Measurements from ENCODE around the gene DNAH2. TPM values are rescaled to one million over a fixed set of nuclear protein-coding genes. Genes with fewer than 3 reads are reported as not detected.

The DNAH2 gene
- total RNA-seq, 1 donor from 2014 or later: 0.04 TPM

GRCh38 chr17:7732981-7733539 lies 15.5 kb downstream of the DNAH2 start:
- Histone ChIP-seq H3K36me3 (ENCODE audit: control insufficient read depth, insufficient read depth, low read length) (no peaks in the 10 kb centered on the region), H3K4me3 (ENCODE audit: low read depth, low read length) (no peak overlapping the region), H3K27me3 (ENCODE audit: control insufficient read depth, insufficient read depth, low read length) (peaks cover 9% of the 10 kb centered on the region)
- no peak for DNase-seq (ENCODE audit: low read depth)
- TF ChIP-seq CTCF (IDR thresholded peaks at IDR 0.05; ENCODE audit: insufficient read depth, low read length, poor library complexity, severe bottlenecking): no peak

GRCh38 chr17:7737601-7738000 lies 20.1 kb downstream of the DNAH2 start:
- Histone ChIP-seq H3K4me3 (ENCODE audit: low read depth, low read length) (no peak overlapping the region), H3K27me3 (ENCODE audit: control insufficient read depth, insufficient read depth, low read length) (peaks cover 22% of the 10 kb centered on the region), H3K36me3 (ENCODE audit: control insufficient read depth, insufficient read depth, low read length) (no peaks in the 10 kb centered on the region)
- no peak for TF ChIP-seq CTCF (IDR thresholded peaks at IDR 0.05; ENCODE audit: insufficient read depth, low read length, poor library complexity, severe bottlenecking)
- DNase-seq (ENCODE audit: low read depth): no peak

GRCh38 chr17:7739746-7740145 lies 22.2 kb downstream of the DNAH2 start:
- TF ChIP-seq CTCF (IDR thresholded peaks at IDR 0.05; ENCODE audit: insufficient read depth, low read length, poor library complexity, severe bottlenecking): no peak
- Histone ChIP-seq H3K4me3 (ENCODE audit: low read depth, low read length) (no peak overlapping the region), H3K27me3 (ENCODE audit: control insufficient read depth, insufficient read depth, low read length) (peaks cover 22% of the 10 kb centered on the region), H3K36me3 (ENCODE audit: control insufficient read depth, insufficient read depth, low read length) (no peaks in the 10 kb centered on the region)
- no peak for DNase-seq (ENCODE audit: low read depth)

GRCh38 chr17:7740481-7741001 lies 23.0 kb downstream of the DNAH2 start:
- no peak for TF ChIP-seq CTCF (IDR thresholded peaks at IDR 0.05; ENCODE audit: insufficient read depth, low read length, poor library complexity, severe bottlenecking)
- no peak overlapping the region for H3K4me3 ChIP-seq (ENCODE audit: low read depth, low read length)
- H3K27me3 ChIP-seq (ENCODE audit: control insufficient read depth, insufficient read depth, low read length): peaks cover 22% of the 10 kb centered on the region
- DNase-seq (ENCODE audit: low read depth): no peak
- H3K36me3 ChIP-seq (ENCODE audit: control insufficient read depth, insufficient read depth, low read length): no peaks in the 10 kb centered on the region

- no peak for DNase-seq (ENCODE audit: low read depth)
- H3K36me3 ChIP-seq (ENCODE audit: control insufficient read depth, insufficient read depth, low read length): no peaks in the 10 kb centered on the region
- no peak for TF ChIP-seq CTCF (IDR thresholded peaks at IDR 0.05; ENCODE audit: insufficient read depth, low read length, poor library complexity, severe bottlenecking)
- H3K27me3 ChIP-seq (ENCODE audit: control insufficient read depth, insufficient read depth, low read length): peaks cover 16% of the 10 kb centered on the region
- no peak overlapping the region for H3K4me3 ChIP-seq (ENCODE audit: low read depth, low read length)
These were observed 25.2 kb downstream of the DNAH2 start for GRCh38 chr17:7742729-7743128.

- H3K4me3 ChIP-seq (ENCODE audit: low read depth, low read length): no peak overlapping the region
- TF ChIP-seq CTCF (IDR thresholded peaks at IDR 0.05; ENCODE audit: insufficient read depth, low read length, poor library complexity, severe bottlenecking): no peak
These were observed 26.9 kb downstream of the DNAH2 start for GRCh38 chr17:7744416-7744815.

More at GRCh38 chr17:7744416-7744815, 26.9 kb downstream of the DNAH2 start:
- DNase-seq (ENCODE audit: low read depth): no peak
- H3K27me3 ChIP-seq (ENCODE audit: control insufficient read depth, insufficient read depth, low read length): peaks cover 13% of the 10 kb centered on the region
- H3K36me3 ChIP-seq (ENCODE audit: control insufficient read depth, insufficient read depth, low read length): no peaks in the 10 kb centered on the region
